SK-N-SH (cell line): ENCODE data around the gene KLHDC8B. TPM values are rescaled to one million over a fixed set of nuclear protein-coding genes. Genes with fewer than 3 reads are reported as not detected.

Source experiments
- ELF1 ChIP-seq: IDR thresholded peaks from 2 replicates; pipeline ENCODE4 v1.4.0; 2012
- EP300 ChIP-seq, 2 experiments: IDR thresholded peaks; 2 replicates each; pipeline versions ENCODE4 v1.4.0 to v1.6.1; 2012; ENCODE audit warnings: borderline replicate concordance in 1 of 2, low read depth in 1 of 2, low read length in 1 of 2
- EZH2phosphoT487 ChIP-seq: fragments of 200-600 bp; sonication (generic); IDR thresholded peaks from 2 replicates; pipeline ENCODE4 v1.6.1; 2017; ENCODE audit warnings: low read depth, mixed run types, mild to moderate bottlenecking, antibody characterized with exemption, moderate library complexity, borderline replicate concordance
- FOSL2 ChIP-seq: IDR thresholded peaks from 2 replicates; pipeline ENCODE4 v1.4.0; 2012; ENCODE audit warnings: low read depth, mild to moderate bottlenecking, moderate library complexity, borderline replicate concordance
- FOXJ3 ChIP-seq: sonication (generic); formaldehyde crosslinking; IDR thresholded peaks from 2 replicates; pipeline ENCODE4 v1.5.1; 2020; ENCODE audit warnings: mild to moderate bottlenecking, missing genetic modification reagents
- GABPA ChIP-seq: IDR thresholded peaks from 2 replicates; pipeline ENCODE4 v1.4.0; 2012; ENCODE audit warnings: low read depth, mild to moderate bottlenecking
- IRF3 ChIP-seq: fragments of 150-350 bp; IDR thresholded peaks from 2 replicates; pipeline ENCODE4 v1.6.1; 2016; ENCODE audit warnings: mild to moderate bottlenecking, low read depth, low read length
- MAX ChIP-seq: IDR thresholded peaks from 2 replicates; pipeline ENCODE4 v1.4.0; 2012; ENCODE audit warnings: low read depth
- MXI1 ChIP-seq: IDR thresholded peaks from 2 replicates; pipeline ENCODE4 v1.6.1; 2012; ENCODE audit warnings: mild to moderate bottlenecking, low read depth, low read length, improper control_type of control experiment
- NRF1 ChIP-seq: IDR thresholded peaks from 2 replicates; pipeline ENCODE4 v1.6.1; 2012; ENCODE audit warnings: low read depth, mild to moderate bottlenecking, low read length
- RAD21 ChIP-seq: IDR thresholded peaks from 2 replicates; pipeline ENCODE4 v1.6.1; 2012; ENCODE audit warnings: mild to moderate bottlenecking, low read length
- RCOR1 ChIP-seq: fragments of 150-350 bp; IDR thresholded peaks from 2 replicates; pipeline ENCODE4 v1.6.1; 2017; ENCODE audit warnings: antibody characterized with exemption, low read length
- RFX5 ChIP-seq: IDR thresholded peaks from 2 replicates; pipeline ENCODE4 v1.6.1; 2012; ENCODE audit warnings: mild to moderate bottlenecking, improper control_type of control experiment, low read length
- RXRA ChIP-seq: IDR thresholded peaks from 2 replicates; pipeline ENCODE4 v1.4.0; 2012; ENCODE audit warnings: low read depth, mild to moderate bottlenecking, borderline replicate concordance
- SIN3A ChIP-seq: IDR thresholded peaks from 2 replicates; pipeline ENCODE4 v1.6.1; 2012; ENCODE audit warnings: low read depth, mild to moderate bottlenecking, low read length, moderate library complexity, borderline replicate concordance
- USF2 ChIP-seq: fragments of 150-350 bp; IDR thresholded peaks from 2 replicates; pipeline ENCODE4 v1.6.1; 2017; ENCODE audit warnings: antibody characterized with exemption, low read length, low read depth, borderline replicate concordance
- YY1 ChIP-seq: IDR thresholded peaks from 2 replicates; pipeline ENCODE4 v1.4.0; 2012; ENCODE audit warnings: low read depth, mild to moderate bottlenecking
- polyA plus RNA-seq, 3 experiments: library from polyadenylated mRNA; depleted of rRNA; stranded (reverse); fragments of >200 nt; gene quantifications; 2 replicates each; pipeline ENCODE4 v1.2.3, GENCODE V29; 2012
- TF ChIP-seq, protein P1 (sequence below): fragments of 200-600 bp; sonication (generic); IDR thresholded peaks from 2 replicates; pipeline ENCODE4 v1.6.1; 2017; ENCODE audit warnings: antibody characterized with exemption, mild to moderate bottlenecking, moderate library complexity
- TF ChIP-seq, protein P2 (sequence below): IDR thresholded peaks from 2 replicates; pipeline ENCODE4; 2012

KLHDC8B gene
- polyA plus RNA-seq, 1 of the 3 experiments (the other 2 are of a cell fraction), result 35.3 TPM

DNA sequence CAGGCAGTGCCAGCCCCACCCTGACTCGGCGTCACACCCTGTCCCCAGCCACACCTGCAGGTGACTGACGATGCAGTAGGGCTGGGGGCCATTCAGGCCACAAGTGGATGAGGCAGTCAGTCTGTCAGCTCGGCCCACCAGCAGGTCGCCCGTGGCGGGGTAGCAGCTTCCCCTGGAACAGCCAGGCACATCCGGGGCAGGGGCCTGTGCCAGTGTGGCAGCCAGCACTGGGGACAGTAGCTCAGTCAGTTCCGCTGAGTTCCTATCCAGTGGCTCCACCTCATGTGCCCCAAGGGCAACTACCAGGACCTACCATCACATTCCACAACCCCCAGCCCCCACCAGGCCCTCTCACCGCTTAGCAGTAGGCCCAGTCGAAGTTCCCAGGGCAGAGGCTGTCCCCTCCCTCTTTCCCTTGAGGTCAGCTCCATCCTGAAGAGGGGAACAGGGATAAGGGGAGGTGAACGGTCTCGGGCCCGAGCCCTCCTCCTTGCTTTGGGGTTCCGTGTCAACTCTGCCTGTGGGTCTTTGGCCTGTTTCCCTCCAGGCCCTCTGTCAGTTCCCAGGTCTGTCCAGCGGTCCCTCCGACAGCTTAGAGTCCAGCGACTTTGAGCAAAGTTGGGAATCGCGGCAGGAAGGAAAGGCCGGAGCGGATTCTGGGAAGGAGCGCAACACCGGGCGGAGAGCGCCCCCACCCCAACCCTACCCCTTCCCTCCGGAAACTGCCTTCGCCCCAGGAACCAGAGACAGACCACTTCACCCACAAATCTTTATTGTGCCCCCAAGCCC is 38.8 kb upstream of the KLHDC8B start, which contains the start of gene LAMB2 (continued):
- TF ChIP-seq RAD21, result 0 out of 2 replicates have a peak, but pooled peaks have one; percentile 6
- no peak; the same call in 1 of the 2 replicates for TF ChIP-seq FOXJ3 (CRISPR knock-in tag)
- no peak for TF ChIP-seq FOSL2
- TF ChIP-seq EP300 (IDR thresholded peaks at IDR 0.05; ENCODE audit: borderline replicate concordance in 1 of 2, low read depth in 1 of 2, low read length in 1 of 2), result no peak
- no peak for TF ChIP-seq RCOR1
- TF ChIP-seq MXI1, result peak; percentile 30; the same call in 1 of the 2 replicates
- no peak for TF ChIP-seq EZH2phosphoT487
- peak; percentile 56; the same call in 1 of the 2 replicates for TF ChIP-seq SIN3A
- TF ChIP-seq MAX, result peak; percentile 70
- no peak for TF ChIP-seq IRF3
- TF ChIP-seq RFX5, result peak; percentile 58; the same call in 1 of the 2 replicates
- TF ChIP-seq YY1, result no peak
- TF ChIP-seq ELF1, result no peak
- TF ChIP-seq, protein P1, sequence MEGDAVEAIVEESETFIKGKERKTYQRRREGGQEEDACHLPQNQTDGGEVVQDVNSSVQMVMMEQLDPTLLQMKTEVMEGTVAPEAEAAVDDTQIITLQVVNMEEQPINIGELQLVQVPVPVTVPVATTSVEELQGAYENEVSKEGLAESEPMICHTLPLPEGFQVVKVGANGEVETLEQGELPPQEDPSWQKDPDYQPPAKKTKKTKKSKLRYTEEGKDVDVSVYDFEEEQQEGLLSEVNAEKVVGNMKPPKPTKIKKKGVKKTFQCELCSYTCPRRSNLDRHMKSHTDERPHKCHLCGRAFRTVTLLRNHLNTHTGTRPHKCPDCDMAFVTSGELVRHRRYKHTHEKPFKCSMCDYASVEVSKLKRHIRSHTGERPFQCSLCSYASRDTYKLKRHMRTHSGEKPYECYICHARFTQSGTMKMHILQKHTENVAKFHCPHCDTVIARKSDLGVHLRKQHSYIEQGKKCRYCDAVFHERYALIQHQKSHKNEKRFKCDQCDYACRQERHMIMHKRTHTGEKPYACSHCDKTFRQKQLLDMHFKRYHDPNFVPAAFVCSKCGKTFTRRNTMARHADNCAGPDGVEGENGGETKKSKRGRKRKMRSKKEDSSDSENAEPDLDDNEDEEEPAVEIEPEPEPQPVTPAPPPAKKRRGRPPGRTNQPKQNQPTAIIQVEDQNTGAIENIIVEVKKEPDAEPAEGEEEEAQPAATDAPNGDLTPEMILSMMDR, result peak; percentile 48
- no peak for TF ChIP-seq USF2
- no peak for TF ChIP-seq GABPA
- TF ChIP-seq, protein P2, sequence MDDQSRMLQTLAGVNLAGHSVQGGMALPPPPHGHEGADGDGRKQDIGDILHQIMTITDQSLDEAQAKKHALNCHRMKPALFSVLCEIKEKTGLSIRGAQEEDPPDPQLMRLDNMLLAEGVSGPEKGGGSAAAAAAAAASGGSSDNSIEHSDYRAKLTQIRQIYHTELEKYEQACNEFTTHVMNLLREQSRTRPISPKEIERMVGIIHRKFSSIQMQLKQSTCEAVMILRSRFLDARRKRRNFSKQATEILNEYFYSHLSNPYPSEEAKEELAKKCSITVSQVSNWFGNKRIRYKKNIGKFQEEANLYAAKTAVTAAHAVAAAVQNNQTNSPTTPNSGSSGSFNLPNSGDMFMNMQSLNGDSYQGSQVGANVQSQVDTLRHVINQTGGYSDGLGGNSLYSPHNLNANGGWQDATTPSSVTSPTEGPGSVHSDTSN, result no peak
- no peak for TF ChIP-seq RXRA
- no peak for TF ChIP-seq NRF1
